OCI-LY7 (cell line): ENCODE measurements around the gene CLEC3B.
A peak's percentile ranks its signal among the peaks of the same experiment; 100 is the strongest.

Experiments used
- EZH2phosphoT487 ChIP-seq: fragments of 200-600 bp; sonication (generic); IDR thresholded peaks from 2 replicates; pipeline ENCODE4 v1.6.1; 2018; ENCODE audit warnings: low read depth, borderline replicate concordance, mild to moderate bottlenecking, mixed run types, antibody characterized with exemption, low read length, moderate library complexity, mixed read lengths
- TF ChIP-seq, protein P1 (sequence below): fragments of 200-600 bp; sonication (generic); conservative IDR thresholded peaks from 2 replicates; pipeline ENCODE4 v1.5.1; 2014; ENCODE audit warnings: mild to moderate bottlenecking, antibody characterized with exemption, low read length, moderate library complexity, mixed read lengths

DNA sequence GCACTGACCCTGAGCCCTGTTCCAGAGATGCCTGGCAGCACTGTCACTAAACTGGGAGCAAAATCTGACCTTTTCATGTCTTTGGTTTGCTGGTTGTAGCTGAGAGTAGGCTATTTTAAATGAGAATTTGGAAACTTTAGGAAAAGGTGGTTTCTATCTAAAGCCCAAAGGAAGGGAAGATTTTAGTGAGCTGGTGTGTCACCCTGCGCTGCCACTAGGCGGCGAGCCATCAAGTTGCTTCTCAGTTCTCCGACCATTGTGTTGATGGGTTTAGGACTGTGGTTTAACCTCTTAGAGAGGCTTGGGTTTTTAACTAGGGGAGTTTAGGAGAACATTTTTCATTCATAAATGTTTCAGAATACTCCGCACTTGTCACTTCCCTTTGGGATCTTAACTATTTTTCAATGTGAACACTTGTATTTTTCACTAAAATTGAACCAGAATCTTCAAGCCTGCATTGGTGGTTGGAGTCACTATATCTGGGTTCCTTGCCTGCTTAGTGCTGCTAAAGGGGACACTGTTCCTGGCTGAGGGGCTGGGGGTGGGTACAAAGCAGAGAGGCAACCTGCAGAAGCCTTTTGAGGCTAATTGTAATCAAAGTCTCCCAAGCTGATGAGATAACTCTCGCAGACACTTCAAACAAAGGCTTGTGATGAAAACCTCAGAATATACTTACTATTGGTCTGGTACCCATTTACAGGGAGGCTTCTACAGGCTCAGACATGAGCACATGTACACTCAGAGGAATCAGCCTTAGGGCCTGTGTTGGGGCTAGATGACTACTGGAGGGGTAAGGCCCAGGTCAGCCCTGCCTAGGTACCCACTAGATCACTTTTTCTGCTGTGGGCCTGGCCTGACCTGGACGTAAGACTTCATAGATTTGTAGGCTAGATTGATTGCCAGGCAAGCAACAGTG is 33.3 kb upstream of the CLEC3B start:
- TF ChIP-seq, protein P1, sequence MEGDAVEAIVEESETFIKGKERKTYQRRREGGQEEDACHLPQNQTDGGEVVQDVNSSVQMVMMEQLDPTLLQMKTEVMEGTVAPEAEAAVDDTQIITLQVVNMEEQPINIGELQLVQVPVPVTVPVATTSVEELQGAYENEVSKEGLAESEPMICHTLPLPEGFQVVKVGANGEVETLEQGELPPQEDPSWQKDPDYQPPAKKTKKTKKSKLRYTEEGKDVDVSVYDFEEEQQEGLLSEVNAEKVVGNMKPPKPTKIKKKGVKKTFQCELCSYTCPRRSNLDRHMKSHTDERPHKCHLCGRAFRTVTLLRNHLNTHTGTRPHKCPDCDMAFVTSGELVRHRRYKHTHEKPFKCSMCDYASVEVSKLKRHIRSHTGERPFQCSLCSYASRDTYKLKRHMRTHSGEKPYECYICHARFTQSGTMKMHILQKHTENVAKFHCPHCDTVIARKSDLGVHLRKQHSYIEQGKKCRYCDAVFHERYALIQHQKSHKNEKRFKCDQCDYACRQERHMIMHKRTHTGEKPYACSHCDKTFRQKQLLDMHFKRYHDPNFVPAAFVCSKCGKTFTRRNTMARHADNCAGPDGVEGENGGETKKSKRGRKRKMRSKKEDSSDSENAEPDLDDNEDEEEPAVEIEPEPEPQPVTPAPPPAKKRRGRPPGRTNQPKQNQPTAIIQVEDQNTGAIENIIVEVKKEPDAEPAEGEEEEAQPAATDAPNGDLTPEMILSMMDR, result peak; percentile 86
- TF ChIP-seq EZH2phosphoT487, result no peak
